Spinal cord (tissue), 10 donors: ENCODE results near the gene IL6ST. TPM values are rescaled to one million over a fixed set of nuclear protein-coding genes. Genes with fewer than 3 reads are reported as not detected.
"Not testable (repeated sequence)": the region's sequence is repeated elsewhere in the genome, so short reads cannot be mapped to it uniquely, and the experiment has no call there.

ENCODE experiments used
- DNase-seq, 6 donors: peaks; one replicate each; pipeline versions ENCODE4 v3.0.0 to v3.0.0-alpha.2; 2013 to 2015; ENCODE audit warnings: low spot score in 6 of 6, low read depth in 4 of 6
- H3K27ac ChIP-seq: one replicate; pipeline ENCODE4 v1.5.1; 2013; ENCODE audit warnings: low read depth, low read length, control low read depth
- H3K27me3 ChIP-seq: one replicate; pipeline ENCODE4 v1.6.1; 2013; ENCODE audit warnings: low read length; ENCODE audit not compliant: control insufficient read depth, insufficient read depth
- H3K36me3 ChIP-seq: one replicate; pipeline ENCODE4 v1.6.1; 2013; ENCODE audit warnings: low read length; ENCODE audit not compliant: control insufficient read depth, insufficient read depth
- H3K4me1 ChIP-seq: one replicate; pipeline ENCODE4 v1.6.1; 2013; ENCODE audit warnings: low read length; ENCODE audit not compliant: control insufficient read depth, insufficient read depth
- H3K4me3 ChIP-seq: one replicate; pipeline ENCODE4 v1.5.1; 2013; ENCODE audit warnings: low read depth, low read length, control low read depth
- H3K9me3 ChIP-seq: one replicate; pipeline ENCODE4 v1.6.1; 2013; ENCODE audit warnings: low read length; ENCODE audit not compliant: control insufficient read depth, insufficient read depth
- WGBS: methylation state at CpG from one replicate; pipeline ENCODE4 v1.1.5; 2013; ENCODE audit warnings: missing lambda C conversion rate; ENCODE audit not compliant: insufficient coverage; 5-methylcytosine and 5-hydroxymethylcytosine counted together
- polyA plus RNA-seq, 2 donors: library from polyadenylated mRNA; unstranded; fragments of 120-200 nt; gene quantifications; one replicate each; pipeline ENCODE4 v1.2.1, GENCODE V29; 2013; ENCODE audit not compliant: insufficient read length in 2 of 2
- total RNA-seq, 2 donors: library from RNA; depleted of rRNA in 1 of 2; stranded (reverse); fragments of 120-200 nt in 1 of 2; fragments of >200 nt in 1 of 2; gene quantifications; one replicate each; pipeline versions ENCODE4 v1.2.3 to v1.2.4, GENCODE V29; 2013 to 2014
- donor health status: healthy.

Gene IL6ST
- total and polyA plus RNA-seq, 4 donors, result 49.9 to 246 (median 145) TPM

DNA sequence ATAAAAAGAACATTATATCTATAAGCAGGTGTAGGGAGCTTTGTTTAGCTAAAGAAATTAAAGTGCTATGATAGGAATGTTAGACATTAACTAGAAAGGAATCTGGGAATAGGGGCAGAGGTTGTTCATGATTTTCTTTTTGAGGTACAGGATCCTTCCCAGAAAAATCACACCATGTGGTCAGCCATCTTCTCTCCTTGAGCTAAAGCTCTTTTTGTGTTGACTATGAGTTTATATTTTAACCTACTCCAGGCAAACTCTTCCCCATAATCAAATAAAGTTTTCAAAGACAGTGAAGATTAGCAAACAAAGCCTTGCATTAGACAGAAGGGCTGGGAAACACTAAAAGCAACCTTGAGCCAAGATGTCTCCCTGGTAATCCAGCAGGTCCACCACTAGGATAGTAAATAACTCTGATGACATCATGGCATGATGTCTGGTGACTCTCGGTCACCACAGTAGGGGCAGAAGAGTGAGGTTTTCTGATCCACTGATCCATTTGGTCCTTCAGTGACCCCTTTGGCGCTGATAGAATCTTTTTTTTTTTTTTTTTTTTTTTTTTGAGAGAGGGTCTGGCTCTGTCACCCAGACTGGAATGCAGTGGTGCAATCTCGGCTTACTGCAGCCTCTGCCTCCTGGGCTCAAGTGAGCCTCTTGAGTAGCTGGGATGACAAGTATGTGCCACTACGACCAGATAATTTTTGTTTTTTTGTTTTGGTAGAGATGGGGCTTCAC lies 30.6 kb upstream of the IL6ST start:
- no peak overlapping the region for H3K27ac ChIP-seq
- no peaks in the 10 kb centered on the region for H3K27me3 ChIP-seq
- H3K4me3 ChIP-seq, result no peak overlapping the region
- H3K9me3 ChIP-seq, result no peaks in the 10 kb centered on the region
- no peaks in the 10 kb centered on the region for H3K4me1 ChIP-seq
- H3K36me3 ChIP-seq, result no peaks in the 10 kb centered on the region
- DNase-seq, result no peak
- 100% methylated on average over 2 of the region's 4 CpGs for WGBS

GRCh38 chr5:56024810-56025150 lies 30.0 kb upstream of the IL6ST start:
- Histone ChIP-seq H3K36me3 (no peaks in the 10 kb centered on the region), H3K9me3 (no peaks in the 10 kb centered on the region), H3K27ac (no peak overlapping the region), H3K4me3 (no peak overlapping the region), H3K4me1 (no peaks in the 10 kb centered on the region), H3K27me3 (no peaks in the 10 kb centered on the region)
- no peak for DNase-seq
- WGBS, result 100% methylated on average over 2 of the region's 2 CpGs

DNA sequence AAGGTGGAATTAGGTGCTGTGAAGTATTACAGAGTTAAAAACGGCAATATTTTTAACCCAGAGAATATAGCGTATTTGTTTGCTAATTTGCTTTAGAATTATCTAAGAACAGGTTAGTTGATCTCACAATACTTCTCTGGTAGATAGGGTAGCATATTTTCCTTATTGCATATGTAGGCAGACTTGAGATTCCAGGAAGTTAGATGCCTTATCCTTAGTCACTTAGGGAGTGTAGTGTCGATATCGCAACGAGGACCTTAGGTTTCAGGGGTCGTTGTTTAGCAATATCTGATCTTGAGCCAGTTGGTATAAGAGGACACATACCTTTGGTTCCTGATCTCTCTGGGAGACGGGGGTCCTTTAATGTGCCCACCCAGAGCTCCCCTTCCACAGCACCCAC lies 28.5 kb upstream of the IL6ST start:
- Histone ChIP-seq H3K4me1 (no peaks in the 10 kb centered on the region), H3K36me3 (no peaks in the 10 kb centered on the region), H3K9me3 (no peaks in the 10 kb centered on the region), H3K4me3 (no peak overlapping the region), H3K27ac (no peak overlapping the region), H3K27me3 (no peaks in the 10 kb centered on the region)
- no peak for DNase-seq
- WGBS, result 100% methylated on average over 1 of the region's 7 CpGs

DNA sequence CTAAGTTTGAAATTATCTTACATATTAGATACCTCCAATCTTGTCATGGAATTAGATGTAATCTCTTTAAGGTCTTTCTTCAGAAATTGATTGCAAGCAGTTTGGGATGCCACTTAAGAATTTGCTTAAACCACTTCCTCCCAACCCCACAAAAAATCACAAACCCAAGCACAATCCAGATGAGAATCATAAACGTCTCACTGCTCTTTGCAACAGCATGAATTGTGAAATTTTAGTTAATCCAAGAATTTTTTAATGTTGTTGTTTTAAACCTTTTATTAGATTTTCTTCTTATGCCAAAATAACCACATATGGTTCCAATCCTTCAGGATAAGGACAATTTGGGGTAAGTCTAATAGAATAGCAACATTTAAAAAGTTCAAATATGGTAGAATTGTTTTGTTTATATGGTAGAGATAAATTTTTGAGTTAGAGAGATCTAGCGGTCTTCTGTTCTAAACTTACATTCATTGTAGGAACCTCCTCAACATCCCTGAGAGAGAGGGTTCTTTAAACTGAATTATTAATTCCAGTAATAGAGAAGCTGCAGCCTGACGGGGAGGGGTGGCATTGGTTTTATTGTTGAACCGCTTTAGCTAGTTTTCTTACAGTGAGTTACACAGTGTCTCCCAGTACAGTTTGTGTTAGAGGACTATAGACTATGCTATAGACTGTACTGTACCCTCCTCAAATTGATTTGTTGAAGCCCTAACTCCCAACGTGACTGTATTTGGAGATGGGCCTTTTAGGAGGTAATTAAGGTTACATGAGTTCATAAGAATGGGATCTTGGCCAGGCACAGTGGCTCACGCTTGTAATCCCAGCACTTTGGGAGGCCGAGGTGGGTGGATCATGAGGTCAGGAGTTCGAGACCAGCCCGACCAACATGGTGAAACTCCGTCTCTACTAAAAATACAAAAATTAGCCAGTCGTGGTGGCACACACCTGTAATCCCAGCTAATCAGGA lies 24.8 kb upstream of the IL6ST start:
- DNase-seq, result no peak
- Histone ChIP-seq H3K9me3 (no peaks in the 10 kb centered on the region), H3K27me3 (no peaks in the 10 kb centered on the region), H3K4me1 (no peaks in the 10 kb centered on the region), H3K36me3 (no peaks in the 10 kb centered on the region), H3K4me3 (no peak overlapping the region), H3K27ac (no peak overlapping the region)
- WGBS, result 86% methylated on average over 1 of the region's 11 CpGs

DNA sequence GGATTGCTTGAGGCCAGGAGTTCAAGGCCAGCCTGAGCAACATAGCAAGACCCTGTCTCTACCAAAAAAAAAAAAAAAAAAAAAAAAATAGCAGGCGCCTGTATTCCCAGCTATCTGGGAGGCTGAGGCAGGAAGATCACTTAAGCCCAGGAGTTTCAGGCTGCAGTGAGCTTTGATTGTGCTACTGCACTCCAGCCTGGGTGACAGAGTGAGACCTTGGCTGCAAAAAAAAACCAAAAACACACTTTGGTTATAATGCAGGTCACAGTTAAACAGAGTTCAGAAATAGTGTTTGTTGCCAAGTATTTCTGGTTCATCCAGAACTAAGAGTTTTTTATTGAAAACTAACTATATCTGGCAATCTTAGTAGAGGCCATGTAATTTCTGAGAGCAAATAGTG lies 24.1 kb upstream of the IL6ST start:
- WGBS, result no CpG with 5 or more reads among the region's 1 CpG
- DNase-seq, result no peak
- H3K27ac ChIP-seq, result no peak overlapping the region
- no peaks in the 10 kb centered on the region for H3K4me1 ChIP-seq
- no peaks in the 10 kb centered on the region for H3K9me3 ChIP-seq
- no peaks in the 10 kb centered on the region for H3K27me3 ChIP-seq
- no peak overlapping the region for H3K4me3 ChIP-seq
- H3K36me3 ChIP-seq, result no peaks in the 10 kb centered on the region

- H3K27ac ChIP-seq, H3K27me3 ChIP-seq, H3K9me3 ChIP-seq, H3K4me1 ChIP-seq, H3K36me3 ChIP-seq, H3K4me3 ChIP-seq, DNase-seq: not testable (repeated sequence)
- WGBS, result no CpG with 5 or more reads among the region's 26 CpGs
Measured at GRCh38 chr5:56014701-56015100, 19.9 kb upstream of the IL6ST start.

DNA sequence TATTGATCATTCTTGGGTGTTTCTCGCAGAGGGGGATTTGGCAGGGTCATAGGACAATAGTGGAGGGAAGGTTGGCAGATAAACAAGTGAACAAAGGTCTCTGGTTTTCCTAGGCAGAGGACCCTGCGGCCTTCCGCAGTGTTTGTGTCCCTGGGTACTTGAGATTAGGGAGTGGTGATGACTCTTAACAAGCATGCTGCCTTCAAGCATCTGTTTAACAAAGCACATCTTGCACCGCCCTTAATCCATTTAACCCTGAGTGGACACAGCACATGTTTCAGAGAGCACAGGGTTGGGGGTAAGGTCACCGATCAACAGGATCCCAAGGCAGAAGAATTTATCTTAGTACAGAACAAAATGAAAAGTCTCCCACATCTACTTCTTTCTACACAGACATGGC lies 19.2 kb upstream of the IL6ST start:
- not testable (repeated sequence) for H3K27ac ChIP-seq, H3K36me3 ChIP-seq, DNase-seq, H3K27me3 ChIP-seq, H3K4me3 ChIP-seq, H3K9me3 ChIP-seq, H3K4me1 ChIP-seq
- WGBS, result no CpG with 5 or more reads among the region's 5 CpGs

GRCh38 chr5:56012281-56012963 lies 17.7 kb upstream of the IL6ST start:
- Histone ChIP-seq H3K9me3 (no peaks in the 10 kb centered on the region), H3K27me3 (no peaks in the 10 kb centered on the region), H3K36me3 (no peaks in the 10 kb centered on the region), H3K27ac (no peak overlapping the region), H3K4me3 (no peak overlapping the region), H3K4me1 (no peaks in the 10 kb centered on the region)
- 92% methylated on average over 3 of the region's 5 CpGs for WGBS
- no peak for DNase-seq

- Histone ChIP-seq H3K4me3 (no peak overlapping the region), H3K27ac (no peak overlapping the region), H3K36me3 (no peaks in the 10 kb centered on the region), H3K27me3 (no peaks in the 10 kb centered on the region), H3K4me1 (no peaks in the 10 kb centered on the region), H3K9me3 (no peaks in the 10 kb centered on the region)
- WGBS, result no CpG with 5 or more reads among the region's 3 CpGs
- DNase-seq, result no peak
Measured at GRCh38 chr5:56011835-56012234, 17.1 kb upstream of the IL6ST start.
